Caco-2 (cell line): ENCODE measurements around the gene SMIM13. TPM values are rescaled to one million over a fixed set of nuclear protein-coding genes. Genes with fewer than 3 reads are reported as not detected.

Experiments used
- BruUV-seq: library from RNA; stranded (reverse); fragments of 400-500 nt; replicated peaks from 2 replicates; lab custom pipeline; 2021; lab: Mats Ljungman, UMichigan
- CTCF ChIA-PET: fragments of 300-600 bp; sonication (Branson Sonifier 250); formaldehyde crosslinking; loops from one replicate; lab custom pipeline; 2022; ENCODE audit warnings: antibody characterized with exemption; lab: Charles Lee
- POLR2A ChIA-PET: fragments of 300-600 bp; sonication (Branson Sonifier 250); formaldehyde crosslinking; loops from one replicate; lab custom pipeline; 2022; ENCODE audit warnings: antibody characterized with exemption; lab: Charles Lee
- DNase-seq, 2 experiments: peaks; one replicate each; pipeline versions ENCODE4 v3.0.0 to v3.0.0-alpha.2; 2020 to 2022
- H3K27me3 ChIP-seq: replicated peaks from 2 replicates; pipeline ENCODE4 v1.6.0; 2011; ENCODE audit warnings: low read length; ENCODE audit not compliant: control insufficient read depth, insufficient read depth
- H3K36me3 ChIP-seq: 2 replicates; pipeline ENCODE4 v1.5.1; 2011; ENCODE audit warnings: low read length; ENCODE audit not compliant: control insufficient read depth, insufficient read depth
- H3K4me1 ChIP-seq: fragments of 250-450 bp; sonication (Bioruptor Pico); 2 replicates; pipeline ENCODE4 v1.5.1; 2020; ENCODE audit warnings: mild to moderate bottlenecking
- H3K4me3 ChIP-seq: 2 replicates; pipeline ENCODE4 v1.5.1; 2011; ENCODE audit warnings: low read depth, mild to moderate bottlenecking, control low read depth, low read length
- H3K9me3 ChIP-seq: fragments of 250-450 bp; sonication (Bioruptor Pico); 2 replicates; pipeline ENCODE4 v1.5.1; 2020; ENCODE audit warnings: mild to moderate bottlenecking, moderate library complexity
- H3K27ac Mint-ChIP-seq: one replicate; pipeline ENCODE4 v1.8.0; 2022; ENCODE audit warnings: mixed read lengths; ENCODE audit not compliant: unreplicated experiment
- H3K27me3 Mint-ChIP-seq: one replicate; pipeline ENCODE4 v1.8.0; 2022; ENCODE audit warnings: mixed read lengths; ENCODE audit not compliant: insufficient read depth, unreplicated experiment
- H3K36me3 Mint-ChIP-seq: one replicate; pipeline ENCODE4 v1.8.0; 2022; ENCODE audit warnings: mild to moderate bottlenecking, mixed read lengths; ENCODE audit not compliant: insufficient read depth, unreplicated experiment
- H3K4me1 Mint-ChIP-seq: one replicate; pipeline ENCODE4 v1.8.0; 2022; ENCODE audit warnings: low read depth, mixed read lengths; ENCODE audit not compliant: unreplicated experiment
- H3K4me3 Mint-ChIP-seq: one replicate; pipeline ENCODE4 v1.8.0; 2022; ENCODE audit warnings: mild to moderate bottlenecking, moderate library complexity, mixed read lengths; ENCODE audit not compliant: unreplicated experiment
- H3K9me3 Mint-ChIP-seq: one replicate; pipeline ENCODE4 v1.8.0; 2022; ENCODE audit warnings: mixed read lengths; ENCODE audit not compliant: unreplicated experiment
- intact Hi-C: fragments of 100-400 bp; cut with micrococcal nuclease; formaldehyde crosslinking; loops from one replicate; pipeline ENCODE4 v1.10.0; 2022; ENCODE audit not compliant: unreplicated experiment
- total RNA-seq: library from RNA; stranded (reverse); gene quantifications from 2 replicates; pipeline ENCODE4 v1.2.3, GENCODE V29; 2022
- TF ChIP-seq, protein P1 (sequence below), 2 experiments: fragments of 200-600 bp in 1 of 2; IDR thresholded peaks; 1 replicate in 1 of 2; 2 replicates in 1 of 2; pipeline versions ENCODE4 v1.5.1 to v1.8.0; 2011 to 2022; ENCODE audit warnings: antibody characterized with exemption in 1 of 2, control low read depth in 1 of 2, inconsistent platforms in 1 of 2, low read depth in 1 of 2, low read length in 1 of 2, mild to moderate bottlenecking in 1 of 2, moderate library complexity in 1 of 2; ENCODE audit not compliant: insufficient read depth in 1 of 2, severe bottlenecking in 1 of 2, unreplicated experiment in 1 of 2

The SMIM13 gene
- total RNA-seq, 1 experiment from 2014 or later: 18.8 TPM

DNA sequence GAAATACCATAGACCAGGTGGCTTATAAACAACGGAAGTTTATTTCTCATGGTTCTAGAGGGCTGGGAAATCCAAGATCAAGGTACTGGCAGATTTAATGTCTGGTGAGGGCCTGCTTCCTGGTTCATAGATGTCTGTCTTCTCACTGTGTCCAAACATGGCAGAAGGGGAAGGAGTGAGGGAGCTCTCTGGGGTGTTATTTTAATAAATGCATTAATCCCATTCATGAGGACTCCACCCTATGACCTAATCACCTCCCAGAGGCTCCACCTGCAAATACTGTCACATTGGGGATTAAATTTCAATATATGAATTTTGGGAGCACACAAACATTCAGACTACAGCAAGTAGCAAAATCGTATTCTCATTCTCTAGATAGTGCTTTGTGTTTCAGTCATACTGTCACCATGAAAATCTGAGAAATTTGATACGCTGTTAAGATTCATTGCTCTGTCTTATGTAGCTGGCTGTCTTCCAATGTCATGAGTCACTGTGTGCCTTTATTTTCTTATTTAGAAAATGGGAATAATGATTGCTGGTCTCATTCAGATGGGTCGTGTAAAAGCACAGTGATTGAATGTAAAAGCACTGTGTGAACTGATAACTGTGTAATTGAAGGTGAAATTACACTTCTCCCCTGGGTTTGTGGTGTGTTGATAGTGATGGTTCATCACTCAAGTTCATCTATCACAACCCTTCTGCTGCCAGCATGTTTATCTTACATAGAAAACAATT lies 26.8 kb downstream of the SMIM13 start:
- H3K27ac Mint-ChIP-seq: no peak overlapping the region
- no peak overlapping the region for H3K4me3 ChIP-seq
- H3K4me1 ChIP-seq: 0 out of 2 replicates have a peak, but pooled peaks cover 3% of the 10 kb centered on the region
- H3K27me3 Mint-ChIP-seq: no peaks in the 10 kb centered on the region
- ChIA-PET CTCF (no interaction called here), POLR2A (no interaction called here)
- intact Hi-C loops: no loop called here
- H3K9me3 ChIP-seq: no peaks in the 10 kb centered on the region
- no peaks in the 10 kb centered on the region for H3K27me3 ChIP-seq
- no peak overlapping the region for H3K4me3 Mint-ChIP-seq
- H3K36me3 Mint-ChIP-seq: peaks cover 6% of the 10 kb centered on the region
- DNase-seq: no peak
- H3K4me1 Mint-ChIP-seq: peaks cover 6% of the 10 kb centered on the region
- H3K36me3 ChIP-seq: no peaks in the 10 kb centered on the region
- TF ChIP-seq, protein P1, sequence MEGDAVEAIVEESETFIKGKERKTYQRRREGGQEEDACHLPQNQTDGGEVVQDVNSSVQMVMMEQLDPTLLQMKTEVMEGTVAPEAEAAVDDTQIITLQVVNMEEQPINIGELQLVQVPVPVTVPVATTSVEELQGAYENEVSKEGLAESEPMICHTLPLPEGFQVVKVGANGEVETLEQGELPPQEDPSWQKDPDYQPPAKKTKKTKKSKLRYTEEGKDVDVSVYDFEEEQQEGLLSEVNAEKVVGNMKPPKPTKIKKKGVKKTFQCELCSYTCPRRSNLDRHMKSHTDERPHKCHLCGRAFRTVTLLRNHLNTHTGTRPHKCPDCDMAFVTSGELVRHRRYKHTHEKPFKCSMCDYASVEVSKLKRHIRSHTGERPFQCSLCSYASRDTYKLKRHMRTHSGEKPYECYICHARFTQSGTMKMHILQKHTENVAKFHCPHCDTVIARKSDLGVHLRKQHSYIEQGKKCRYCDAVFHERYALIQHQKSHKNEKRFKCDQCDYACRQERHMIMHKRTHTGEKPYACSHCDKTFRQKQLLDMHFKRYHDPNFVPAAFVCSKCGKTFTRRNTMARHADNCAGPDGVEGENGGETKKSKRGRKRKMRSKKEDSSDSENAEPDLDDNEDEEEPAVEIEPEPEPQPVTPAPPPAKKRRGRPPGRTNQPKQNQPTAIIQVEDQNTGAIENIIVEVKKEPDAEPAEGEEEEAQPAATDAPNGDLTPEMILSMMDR (IDR thresholded peaks at IDR 0.05; ENCODE audit: insufficient read depth in 1 of 2, low read depth in 1 of 2, low read length in 1 of 2, severe bottlenecking in 1 of 2, unreplicated experiment in 1 of 2): no peak
- no TSS peak for BruUV-seq
- H3K9me3 Mint-ChIP-seq: no peaks in the 10 kb centered on the region

DNA sequence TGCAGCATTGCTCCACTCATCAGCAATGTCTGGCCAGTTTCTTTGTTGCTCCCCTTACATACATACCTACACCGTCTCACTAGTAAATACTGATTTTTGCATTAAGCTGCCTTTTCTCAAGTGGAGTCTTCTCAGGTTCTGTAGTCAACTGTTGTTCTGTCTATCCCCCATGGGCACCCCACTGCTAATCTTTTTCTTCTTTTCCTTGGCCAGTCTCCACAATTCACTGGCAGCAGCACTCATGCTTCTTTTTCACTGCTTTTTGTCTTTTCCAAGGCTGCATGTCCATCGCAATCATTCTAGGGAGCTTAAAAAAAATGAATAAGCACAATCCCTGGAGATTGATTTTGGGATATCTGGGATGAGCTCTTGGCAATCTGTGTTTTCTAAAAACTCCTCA lies 28.2 kb downstream of the SMIM13 start:
- no peaks in the 10 kb centered on the region for H3K9me3 ChIP-seq
- DNase-seq: no peak
- TF ChIP-seq, protein P1 (IDR thresholded peaks at IDR 0.05; ENCODE audit: insufficient read depth in 1 of 2, low read depth in 1 of 2, low read length in 1 of 2, severe bottlenecking in 1 of 2, unreplicated experiment in 1 of 2): no peak
- H3K4me1 ChIP-seq: 0 out of 2 replicates have a peak, but pooled peaks cover 3% of the 10 kb centered on the region
- Mint-ChIP-seq H3K9me3 (no peaks in the 10 kb centered on the region), H3K27me3 (no peaks in the 10 kb centered on the region), H3K36me3 (peaks cover 11% of the 10 kb centered on the region), H3K4me1 (peaks cover 6% of the 10 kb centered on the region), H3K4me3 (no peak overlapping the region), H3K27ac (no peak overlapping the region)
- no peaks in the 10 kb centered on the region for H3K27me3 ChIP-seq
- BruUV-seq: no TSS peak
- ChIA-PET POLR2A (no interaction called here), CTCF (no interaction called here)
- intact Hi-C loops: no loop called here
- H3K36me3 ChIP-seq: no peaks in the 10 kb centered on the region
- H3K4me3 ChIP-seq: no peak overlapping the region

DNA sequence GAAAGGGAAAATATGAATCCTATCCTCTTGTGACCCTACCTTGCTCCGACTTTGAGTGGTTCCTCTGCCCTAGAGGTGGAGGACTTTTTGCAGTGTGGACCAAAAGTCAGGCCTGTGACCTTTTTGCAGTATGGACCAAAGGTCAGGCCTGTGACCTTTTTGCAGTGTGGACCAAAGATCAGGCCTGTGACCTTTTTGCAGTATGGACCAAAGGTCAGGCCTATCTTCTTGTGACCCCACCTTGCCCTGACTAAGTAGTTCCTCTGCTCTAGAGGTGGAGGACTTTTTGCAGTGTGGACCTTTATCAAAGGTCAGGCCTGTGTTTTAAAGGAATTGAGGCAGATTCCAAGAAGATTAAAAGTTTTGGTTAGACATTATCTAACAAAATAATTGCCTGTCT lies 28.7 kb downstream of the SMIM13 start:
- H3K27me3 ChIP-seq: no peaks in the 10 kb centered on the region
- Mint-ChIP-seq H3K27me3 (no peaks in the 10 kb centered on the region), H3K4me1 (peaks cover 6% of the 10 kb centered on the region), H3K36me3 (peaks cover 15% of the 10 kb centered on the region), H3K4me3 (no peak overlapping the region), H3K9me3 (no peaks in the 10 kb centered on the region), H3K27ac (no peak overlapping the region)
- no peak overlapping the region for H3K4me3 ChIP-seq
- DNase-seq: no peak
- H3K36me3 ChIP-seq: no peaks in the 10 kb centered on the region
- CTCF ChIA-PET: no interaction called here
- H3K4me1 ChIP-seq: 0 out of 2 replicates have a peak, but pooled peaks cover 3% of the 10 kb centered on the region
- intact Hi-C loops: no loop called here
- no TSS peak for BruUV-seq
- no peaks in the 10 kb centered on the region for H3K9me3 ChIP-seq
- TF ChIP-seq, protein P1 (IDR thresholded peaks at IDR 0.05; ENCODE audit: insufficient read depth in 1 of 2, low read depth in 1 of 2, low read length in 1 of 2, severe bottlenecking in 1 of 2, unreplicated experiment in 1 of 2): no peak
- POLR2A ChIA-PET: no interaction called here
